Panc1 (cell line): ENCODE results near the gene SNRNP25. TPM values are rescaled to one million over a fixed set of nuclear protein-coding genes. Genes with fewer than 3 reads are reported as not detected.
A peak's percentile ranks its signal among the peaks of the same experiment; 100 is the strongest.

ENCODE experiments used
- ATAC-seq: fragments of 200-7000 bp; cut with Tn5 transposase; 2 replicates; pipeline ENCODE4 v1.9.1; 2020; ENCODE audit warnings: mild to moderate bottlenecking, moderate library complexity
- BruUV-seq: library from RNA; stranded (reverse); fragments of 400-500 nt; replicated peaks from 2 replicates; lab custom pipeline; 2021; lab: Mats Ljungman, UMichigan
- CTCF ChIA-PET: fragments of 300-600 bp; sonication (Branson Sonifier 250); formaldehyde crosslinking; loops from one replicate; lab custom pipeline; 2022; ENCODE audit warnings: antibody characterized with exemption; lab: Charles Lee
- POLR2A ChIA-PET: fragments of 300-600 bp; sonication (Branson Sonifier 250); formaldehyde crosslinking; loops from one replicate; lab custom pipeline; 2022; ENCODE audit warnings: antibody characterized with exemption; lab: Charles Lee
- DNase-seq: peaks from one replicate; pipeline ENCODE4 v3.0.0-alpha.2; 2010; ENCODE audit warnings: low read depth, low spot score
- H3K27ac ChIP-seq: 2 replicates; pipeline ENCODE4 v1.5.1; 2011; ENCODE audit warnings: mild to moderate bottlenecking, low read length, inconsistent platforms
- H3K27me3 ChIP-seq: fragments of 200-500 bp; sonication (Bioruptor generic); 2 replicates; pipeline ENCODE4 v1.6.0; 2014; ENCODE audit warnings: low read length, inconsistent platforms; ENCODE audit not compliant: control insufficient read depth, insufficient read depth
- H3K36me3 ChIP-seq: fragments of 200-500 bp; sonication (Bioruptor generic); 2 replicates; pipeline ENCODE4 v1.5.1; 2014; ENCODE audit warnings: inconsistent platforms, mild to moderate bottlenecking, low read length, moderate library complexity; ENCODE audit not compliant: control insufficient read depth, insufficient read depth
- H3K4me1 ChIP-seq: 2 replicates; pipeline ENCODE4 v1.5.1; 2011; ENCODE audit warnings: inconsistent platforms, mild to moderate bottlenecking, low read length, moderate library complexity; ENCODE audit not compliant: control insufficient read depth, insufficient read depth
- H3K4me3 ChIP-seq, 2 experiments: 2 replicates each; pipeline ENCODE4 v1.5.1; 2011 to 2012; ENCODE audit warnings: low read depth in 2 of 2, low read length in 2 of 2, mild to moderate bottlenecking in 2 of 2, inconsistent platforms in 1 of 2, moderate library complexity in 1 of 2
- H3K9me3 ChIP-seq: fragments of 200-500 bp; sonication (Bioruptor generic); 2 replicates; pipeline ENCODE4 v1.5.1; 2014; ENCODE audit warnings: low read depth, mild to moderate bottlenecking, inconsistent platforms, low read length, moderate library complexity; ENCODE audit not compliant: control insufficient read depth, insufficient read depth
- POLR2AphosphoS5 ChIP-seq: IDR thresholded peaks from 2 replicates; pipeline ENCODE4 v1.6.1; 2012; ENCODE audit warnings: mild to moderate bottlenecking, low read depth, low read length, moderate library complexity
- SIN3A ChIP-seq: IDR thresholded peaks from 2 replicates; pipeline ENCODE4 v1.6.1; 2012; ENCODE audit warnings: low read depth, mild to moderate bottlenecking, low read length, moderate library complexity, borderline replicate concordance; ENCODE audit not compliant: insufficient read depth
- TCF7L2 ChIP-seq: IDR thresholded peaks from 2 replicates; pipeline ENCODE4 v1.6.1; 2011; ENCODE audit warnings: mild to moderate bottlenecking, low read depth, low read length, inconsistent platforms
- in situ Hi-C: cut with HindIII; loops from 2 replicates; pipeline ENCODE4 v1.10.0; 2016; ENCODE audit warnings: low sequenced_read_pairs, low pct_unique_long_range_greater_than_20kb
- intact Hi-C: fragments of 100-400 bp; cut with micrococcal nuclease; formaldehyde crosslinking; loops from one replicate; pipeline ENCODE4 v1.10.0; 2022; ENCODE audit not compliant: unreplicated experiment
- total RNA-seq: library from RNA; stranded (reverse); gene quantifications from one replicate; pipeline ENCODE4 v1.2.1, GENCODE V29; 2021; ENCODE audit not compliant: unreplicated experiment
- TF ChIP-seq, protein P1 (sequence below), 2 experiments: IDR thresholded peaks; 2 replicates each; pipeline ENCODE4 v1.6.1; 2011 to 2012; ENCODE audit warnings: low read depth in 2 of 2, control low read depth in 1 of 2, low read length in 1 of 2, mild to moderate bottlenecking in 1 of 2, moderate library complexity in 1 of 2; ENCODE audit not compliant: insufficient read depth in 1 of 2
- TF ChIP-seq, protein P2 (sequence below): fragments of 450-650 bp; IDR thresholded peaks from 2 replicates; pipeline ENCODE4 v1.5.1; 2017; ENCODE audit warnings: mild to moderate bottlenecking

The SNRNP25 gene
- total RNA-seq, 1 experiment from 2014 or later: 83.5 TPM

DNA sequence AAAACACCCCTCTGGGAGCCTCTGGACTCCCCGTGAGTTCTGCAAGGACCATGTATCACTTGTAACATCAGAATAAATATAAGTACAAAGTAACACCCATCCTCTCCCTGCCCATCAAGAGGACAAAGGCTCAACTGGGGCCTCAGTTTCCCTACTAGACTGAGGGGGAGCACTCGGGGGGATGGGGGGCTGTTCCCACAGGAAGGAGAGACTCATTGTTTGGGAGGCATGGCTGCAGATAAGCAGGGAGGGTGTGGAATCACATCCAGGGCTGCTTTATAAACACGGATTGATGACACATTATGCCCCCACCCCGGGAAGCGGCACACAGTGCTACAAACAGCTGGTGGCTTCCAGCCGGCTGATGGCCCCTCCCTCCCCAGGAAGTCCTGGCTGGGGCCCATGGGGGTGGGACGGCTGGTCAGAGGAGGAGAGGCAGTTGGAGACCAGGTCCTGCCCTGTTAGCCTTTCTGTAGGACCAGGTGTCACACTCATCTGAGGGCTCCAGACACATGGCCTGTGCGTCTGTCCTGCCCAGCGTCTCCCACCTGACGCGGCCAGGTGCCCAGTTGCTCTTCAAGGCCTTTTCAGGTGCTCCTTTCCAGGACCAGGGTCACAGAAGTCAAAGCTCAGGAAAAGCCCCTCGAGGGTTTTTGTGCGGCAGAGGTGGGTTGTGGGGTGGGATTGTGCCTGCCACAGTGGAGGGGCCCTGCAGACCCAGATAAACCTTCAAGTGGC is 23.1 kb downstream of the SNRNP25 start:
- Histone ChIP-seq H3K9me3 (no peaks in the 10 kb centered on the region), H3K27ac (peak overlapping the region; percentile 82), H3K27me3 (no peaks in the 10 kb centered on the region), H3K4me3 (peak overlapping the region; percentile 81 to 84), H3K4me1 (peaks cover 46% of the 10 kb centered on the region), H3K36me3 (no peaks in the 10 kb centered on the region)
- ChIA-PET POLR2A (interaction anchor here (1.2 kb wide), 1 partner anchor 14 kb away, joined by 3 read pairs; no protein-coding TSS in a partner anchor), CTCF (no interaction called here)
- BruUV-seq: TSS peak; percentile 73
- DNase-seq (no peak), ATAC-seq (peak; percentile 27)
- intact Hi-C loops (no loop called here), in situ Hi-C loops (no loop called here)
- TF ChIP-seq SIN3A (0 out of 2 replicates have a peak, but pooled peaks have one; percentile 9), TCF7L2 (no peak), POLR2AphosphoS5 (0 out of 2 replicates have a peak, but pooled peaks have one; percentile 49)
- TF ChIP-seq, protein P1, sequence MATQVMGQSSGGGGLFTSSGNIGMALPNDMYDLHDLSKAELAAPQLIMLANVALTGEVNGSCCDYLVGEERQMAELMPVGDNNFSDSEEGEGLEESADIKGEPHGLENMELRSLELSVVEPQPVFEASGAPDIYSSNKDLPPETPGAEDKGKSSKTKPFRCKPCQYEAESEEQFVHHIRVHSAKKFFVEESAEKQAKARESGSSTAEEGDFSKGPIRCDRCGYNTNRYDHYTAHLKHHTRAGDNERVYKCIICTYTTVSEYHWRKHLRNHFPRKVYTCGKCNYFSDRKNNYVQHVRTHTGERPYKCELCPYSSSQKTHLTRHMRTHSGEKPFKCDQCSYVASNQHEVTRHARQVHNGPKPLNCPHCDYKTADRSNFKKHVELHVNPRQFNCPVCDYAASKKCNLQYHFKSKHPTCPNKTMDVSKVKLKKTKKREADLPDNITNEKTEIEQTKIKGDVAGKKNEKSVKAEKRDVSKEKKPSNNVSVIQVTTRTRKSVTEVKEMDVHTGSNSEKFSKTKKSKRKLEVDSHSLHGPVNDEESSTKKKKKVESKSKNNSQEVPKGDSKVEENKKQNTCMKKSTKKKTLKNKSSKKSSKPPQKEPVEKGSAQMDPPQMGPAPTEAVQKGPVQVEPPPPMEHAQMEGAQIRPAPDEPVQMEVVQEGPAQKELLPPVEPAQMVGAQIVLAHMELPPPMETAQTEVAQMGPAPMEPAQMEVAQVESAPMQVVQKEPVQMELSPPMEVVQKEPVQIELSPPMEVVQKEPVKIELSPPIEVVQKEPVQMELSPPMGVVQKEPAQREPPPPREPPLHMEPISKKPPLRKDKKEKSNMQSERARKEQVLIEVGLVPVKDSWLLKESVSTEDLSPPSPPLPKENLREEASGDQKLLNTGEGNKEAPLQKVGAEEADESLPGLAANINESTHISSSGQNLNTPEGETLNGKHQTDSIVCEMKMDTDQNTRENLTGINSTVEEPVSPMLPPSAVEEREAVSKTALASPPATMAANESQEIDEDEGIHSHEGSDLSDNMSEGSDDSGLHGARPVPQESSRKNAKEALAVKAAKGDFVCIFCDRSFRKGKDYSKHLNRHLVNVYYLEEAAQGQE (IDR thresholded peaks at IDR 0.05; ENCODE audit: insufficient read depth in 1 of 2, low read depth in 2 of 2, low read length in 1 of 2): no peak

DNA sequence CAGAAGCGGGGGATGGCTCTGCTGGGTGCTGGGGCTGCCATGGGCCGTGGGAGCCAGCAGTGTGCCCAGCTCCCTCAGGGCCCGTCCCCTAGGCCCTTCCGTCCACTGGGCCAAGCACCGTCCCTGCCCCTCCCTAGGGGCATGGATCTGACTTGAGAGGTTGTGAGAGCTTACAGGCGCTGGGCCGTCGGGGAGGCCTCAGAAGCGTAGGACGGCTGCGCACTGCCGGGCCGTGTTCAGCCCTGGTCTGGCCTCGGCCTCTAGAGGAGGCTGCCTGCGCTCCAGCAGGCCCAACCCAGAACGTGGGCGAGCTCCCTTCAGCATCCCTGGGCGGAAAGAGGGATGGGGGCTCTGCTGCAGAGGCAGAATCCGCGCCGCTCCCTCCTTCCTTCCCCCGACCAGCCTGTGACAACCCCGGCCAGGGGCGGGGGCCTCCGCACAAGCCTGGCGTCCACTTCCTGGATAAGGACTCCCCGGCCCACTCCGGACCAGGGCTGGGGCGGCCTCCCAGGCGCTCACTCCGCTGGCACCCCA is 23.7 kb downstream of the SNRNP25 start:
- intact Hi-C loops: no loop called here
- ChIA-PET POLR2A (interaction anchor here (1.2 kb wide), 1 partner anchor 13 kb away, joined by 3 read pairs; no protein-coding TSS in a partner anchor), CTCF (no interaction called here)
- ATAC-seq (peak; percentile 64), DNase-seq (no peak)
- no peaks in the 10 kb centered on the region for H3K36me3 ChIP-seq
- H3K9me3 ChIP-seq: no peaks in the 10 kb centered on the region
- BruUV-seq: no TSS peak
- peaks cover 49% of the 10 kb centered on the region for H3K4me1 ChIP-seq
- peak overlapping the region; percentile 81 to 84 for H3K4me3 ChIP-seq
- TF ChIP-seq, protein P1 (IDR thresholded peaks at IDR 0.05; ENCODE audit: insufficient read depth in 1 of 2, low read depth in 2 of 2, low read length in 1 of 2): no peak
- TF ChIP-seq POLR2AphosphoS5 (0 out of 2 replicates have a peak, but pooled peaks have one; percentile 24), SIN3A (no peak)
- TF ChIP-seq, protein P2, sequence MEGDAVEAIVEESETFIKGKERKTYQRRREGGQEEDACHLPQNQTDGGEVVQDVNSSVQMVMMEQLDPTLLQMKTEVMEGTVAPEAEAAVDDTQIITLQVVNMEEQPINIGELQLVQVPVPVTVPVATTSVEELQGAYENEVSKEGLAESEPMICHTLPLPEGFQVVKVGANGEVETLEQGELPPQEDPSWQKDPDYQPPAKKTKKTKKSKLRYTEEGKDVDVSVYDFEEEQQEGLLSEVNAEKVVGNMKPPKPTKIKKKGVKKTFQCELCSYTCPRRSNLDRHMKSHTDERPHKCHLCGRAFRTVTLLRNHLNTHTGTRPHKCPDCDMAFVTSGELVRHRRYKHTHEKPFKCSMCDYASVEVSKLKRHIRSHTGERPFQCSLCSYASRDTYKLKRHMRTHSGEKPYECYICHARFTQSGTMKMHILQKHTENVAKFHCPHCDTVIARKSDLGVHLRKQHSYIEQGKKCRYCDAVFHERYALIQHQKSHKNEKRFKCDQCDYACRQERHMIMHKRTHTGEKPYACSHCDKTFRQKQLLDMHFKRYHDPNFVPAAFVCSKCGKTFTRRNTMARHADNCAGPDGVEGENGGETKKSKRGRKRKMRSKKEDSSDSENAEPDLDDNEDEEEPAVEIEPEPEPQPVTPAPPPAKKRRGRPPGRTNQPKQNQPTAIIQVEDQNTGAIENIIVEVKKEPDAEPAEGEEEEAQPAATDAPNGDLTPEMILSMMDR: no peak
- no peaks in the 10 kb centered on the region for H3K27me3 ChIP-seq
- H3K27ac ChIP-seq: peak overlapping the region; percentile 82
- in situ Hi-C loops: no loop called here
